Putamen (tissue), 1 donor: ENCODE results near the gene CELF4.

Source experiments
- DNase-seq: peaks from one replicate; pipeline ENCODE4 v3.0.0-alpha.2; 2016; ENCODE audit warnings: low spot score

Gene CELF4

DNA sequence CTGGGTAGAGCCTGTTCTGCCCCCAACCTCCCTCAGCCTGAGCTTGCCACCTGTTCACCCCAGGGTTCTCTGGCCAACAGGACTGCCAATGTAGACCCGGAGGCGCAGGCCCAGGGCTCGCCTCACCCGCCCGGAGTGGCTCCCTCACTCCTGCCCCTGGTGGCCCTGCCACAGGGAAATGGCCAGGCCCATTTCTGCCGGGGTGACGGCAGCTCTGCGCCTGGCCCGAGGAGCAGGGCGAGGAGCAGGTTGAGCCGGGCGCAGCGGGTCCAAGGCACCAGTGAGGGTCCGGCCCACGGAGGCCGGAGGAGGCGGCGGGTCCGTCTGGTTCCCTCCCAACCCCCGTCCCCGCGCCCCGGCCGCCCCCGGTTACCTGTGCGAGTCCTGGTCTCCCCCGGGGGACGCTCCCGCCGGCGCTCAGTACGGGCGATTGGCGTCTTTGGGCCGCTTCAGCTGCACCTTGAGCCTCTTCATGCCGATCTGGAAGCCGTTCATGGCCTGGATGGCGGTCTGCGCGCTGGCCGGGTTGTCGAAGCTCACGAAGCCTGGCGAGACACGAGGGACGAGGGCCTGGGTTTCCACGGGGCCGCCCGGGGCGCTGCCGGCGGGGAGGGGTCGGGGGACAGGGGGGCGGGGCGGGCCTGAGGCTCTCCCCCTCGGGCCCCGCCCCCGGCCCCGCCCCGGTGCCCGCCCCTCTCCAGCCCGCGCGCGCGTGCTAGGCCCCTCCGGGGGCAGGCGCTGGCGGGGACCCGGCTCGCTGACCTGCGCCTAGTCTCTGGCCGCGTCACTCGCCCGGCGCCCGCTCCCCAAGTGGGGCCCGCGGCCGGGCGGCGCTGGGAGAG is 312.0 kb downstream of the CELF4 start:
- no peak for DNase-seq

DNA sequence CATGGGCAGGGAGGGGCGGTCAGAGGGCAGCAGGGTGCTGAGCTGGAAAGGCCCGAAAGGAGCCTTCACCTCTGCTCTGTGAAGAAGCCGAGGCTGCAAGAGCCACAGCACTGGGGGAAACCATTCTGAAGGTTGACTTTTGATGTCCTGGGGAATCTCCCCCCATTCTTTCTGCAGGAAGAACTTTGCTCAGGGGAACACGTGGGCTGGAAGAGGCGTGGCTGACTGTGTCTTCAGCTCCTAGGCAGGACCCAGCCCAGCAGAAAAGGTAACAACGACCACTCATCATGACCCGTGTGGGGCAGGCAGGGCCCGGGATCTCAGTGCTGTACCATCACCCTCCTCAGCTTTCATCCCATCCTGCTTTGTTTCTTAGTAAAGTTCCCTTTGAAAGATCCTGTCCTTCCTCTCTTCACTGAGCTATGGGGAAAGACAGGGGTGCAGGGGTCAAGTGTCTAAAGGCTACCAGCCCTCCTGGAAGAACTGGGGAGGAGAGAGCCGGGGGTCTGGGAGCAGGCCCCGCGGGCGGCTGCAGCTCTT is 312.7 kb downstream of the CELF4 start:
- no peak for DNase-seq

- DNase-seq, result no peak
Measured at GRCh38 chr18:37252342-37252741, 313.3 kb downstream of the CELF4 start.

GRCh38 chr18:37251679-37252078 is 313.9 kb downstream of the CELF4 start:
- DNase-seq, result no peak

DNA sequence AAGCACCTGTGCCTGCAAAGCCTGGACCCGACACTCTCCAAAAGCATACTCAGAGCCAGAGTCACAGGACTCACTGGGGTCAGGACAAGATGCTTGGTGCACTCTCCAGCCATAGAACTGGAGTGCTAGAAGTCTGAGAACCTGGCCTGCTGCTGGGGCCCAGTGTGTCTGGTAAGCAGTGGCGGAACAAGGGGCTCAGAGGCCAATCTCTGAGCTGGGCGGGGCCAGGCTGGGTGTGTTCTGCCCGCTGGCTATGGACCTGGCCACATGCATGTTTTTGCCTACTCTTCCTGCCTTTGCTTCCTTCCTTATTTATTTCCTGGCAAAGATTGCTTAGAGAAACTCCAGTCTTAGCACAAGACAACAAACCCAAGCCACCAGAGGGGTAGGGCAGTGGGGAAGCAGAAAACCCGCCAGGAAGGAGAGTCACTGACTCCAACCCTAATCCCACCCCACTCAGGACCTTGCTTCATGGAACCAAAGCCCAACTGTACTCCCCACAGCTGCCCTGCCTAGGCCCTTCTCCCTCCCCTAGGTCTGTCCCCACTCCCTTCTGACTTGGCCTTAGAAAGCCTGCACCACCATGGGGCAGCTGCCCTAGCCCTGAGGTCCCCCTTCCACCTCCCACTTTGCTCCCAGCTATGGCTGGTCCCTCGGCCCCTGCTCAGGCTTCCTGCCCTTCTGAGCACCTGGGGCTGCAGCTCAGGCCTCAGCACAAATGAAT is 315.5 kb downstream of the CELF4 start:
- no peak for DNase-seq

DNA sequence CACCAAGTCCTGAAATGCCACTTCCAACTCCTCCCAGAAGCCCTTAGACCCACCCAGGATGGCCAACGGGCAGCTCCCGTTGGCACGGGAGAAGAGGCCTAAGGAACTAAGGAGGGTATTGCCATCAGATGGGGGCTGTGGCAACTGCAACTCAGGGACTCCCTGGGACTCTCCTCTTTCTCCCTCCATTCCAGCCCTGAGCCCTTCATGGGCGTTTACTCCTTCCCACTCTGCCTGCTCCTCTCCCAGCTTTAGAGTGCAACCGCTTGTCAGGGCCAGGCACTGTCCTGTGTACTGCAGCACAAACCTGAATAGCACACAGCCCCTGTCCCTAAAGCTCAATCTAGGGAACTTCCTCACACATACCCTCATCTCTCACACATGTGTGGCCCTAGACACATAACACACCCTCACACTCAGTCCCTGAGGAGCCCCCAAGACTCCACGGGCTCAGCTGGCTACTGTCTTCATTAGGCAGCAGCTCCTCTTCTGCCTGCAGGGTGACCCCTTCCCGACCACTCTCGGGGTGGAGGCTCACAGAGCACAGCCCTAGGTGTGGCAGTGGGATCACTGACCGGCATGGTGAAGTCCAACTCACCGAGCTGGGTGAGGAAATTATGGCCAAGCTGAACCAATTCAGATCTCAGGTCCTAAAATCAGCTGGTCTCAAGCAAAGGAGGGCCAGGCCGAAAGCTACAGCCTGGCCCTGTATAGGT is 316.3 kb downstream of the CELF4 start:
- no peak for DNase-seq

GRCh38 chr18:37248281-37248680 is 317.3 kb downstream of the CELF4 start:
- no peak for DNase-seq

DNA sequence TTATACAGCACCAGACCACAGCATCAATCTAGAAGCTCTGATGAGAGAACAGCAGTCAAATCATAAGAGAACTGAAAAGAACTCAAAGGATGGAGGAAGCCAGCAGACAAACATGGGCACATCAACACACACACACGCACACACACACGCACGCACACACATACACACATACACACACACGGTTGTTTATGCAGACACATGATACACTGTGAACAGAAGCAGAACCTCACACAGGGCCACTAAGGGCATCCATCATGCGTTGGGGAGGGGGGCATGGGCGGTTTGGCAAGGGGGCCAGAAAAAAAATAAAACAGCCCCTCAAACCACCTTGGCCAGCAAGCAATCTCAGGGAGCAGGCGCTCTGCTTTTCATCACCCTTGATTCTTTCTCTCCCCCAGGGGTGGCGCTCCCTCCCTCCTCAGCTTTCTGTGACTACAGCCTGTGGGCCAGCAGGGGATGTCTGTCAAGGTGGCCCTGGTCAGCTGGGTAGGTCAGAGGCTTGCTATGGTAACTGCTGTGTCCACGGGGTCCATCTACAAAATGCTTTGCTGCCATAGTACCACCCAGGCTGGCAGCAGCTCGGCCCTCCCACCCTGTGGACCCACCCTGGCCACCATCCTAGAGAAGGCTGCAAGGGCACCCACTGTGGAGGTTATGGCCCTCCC is 318.0 kb downstream of the CELF4 start:
- DNase-seq, result no peak

DNA sequence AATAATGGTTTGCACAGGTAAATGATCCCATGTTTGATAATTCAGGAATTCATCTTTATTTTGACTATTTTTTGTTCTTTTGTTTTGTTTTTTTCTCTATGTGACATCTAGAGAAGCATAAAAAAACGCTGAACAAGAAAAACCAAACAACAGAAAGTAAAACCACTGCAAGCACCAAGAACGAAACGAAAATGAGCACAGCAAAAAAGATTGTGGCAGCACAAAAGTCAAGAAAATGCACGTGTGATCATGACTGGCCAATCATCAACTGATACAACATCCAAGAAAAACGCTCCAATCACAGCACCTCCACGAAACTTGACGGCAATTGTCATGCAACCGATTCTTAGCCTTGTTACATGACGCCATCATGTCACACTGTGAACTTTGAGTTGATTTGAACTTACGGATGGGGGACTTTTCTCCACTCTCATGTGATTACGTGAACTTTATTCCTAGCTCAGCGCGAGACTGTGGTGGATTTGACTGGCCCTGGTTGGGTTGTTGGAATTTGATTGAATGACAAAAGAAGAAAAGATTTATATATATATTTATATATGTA is 318.7 kb downstream of the CELF4 start:
- no peak for DNase-seq

GRCh38 chr18:37244618-37245017 is 321.0 kb downstream of the CELF4 start:
- DNase-seq, result no peak

- no peak for DNase-seq
Measured at GRCh38 chr18:37243741-37244140, 321.9 kb downstream of the CELF4 start.

- DNase-seq, result no peak
Measured at GRCh38 chr18:37242826-37243560, 322.6 kb downstream of the CELF4 start.

DNA sequence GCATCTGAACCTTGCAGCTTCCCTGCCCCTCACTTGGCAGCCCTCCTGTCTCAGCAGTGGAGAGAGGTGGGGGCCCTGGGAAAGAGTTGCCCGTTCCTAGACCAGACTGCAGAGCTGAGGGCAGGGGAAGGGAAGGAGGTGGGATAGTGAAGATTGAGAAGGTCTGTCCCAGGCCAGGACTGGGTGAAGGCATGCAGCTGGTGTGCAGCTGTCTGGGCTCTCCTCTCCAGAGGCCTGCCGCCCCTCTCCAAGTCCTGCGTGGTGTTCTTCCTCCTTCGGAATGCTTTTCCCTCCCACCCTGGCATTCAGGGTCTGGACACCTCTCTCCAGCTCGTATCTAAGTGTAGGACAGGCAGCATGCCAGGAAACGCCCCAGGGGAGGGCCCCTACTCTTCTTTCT is 323.5 kb downstream of the CELF4 start:
- no peak for DNase-seq

- DNase-seq, result peak; percentile 73
Measured at GRCh38 chr18:37238282-37239108, 327.1 kb downstream of the CELF4 start.

DNA sequence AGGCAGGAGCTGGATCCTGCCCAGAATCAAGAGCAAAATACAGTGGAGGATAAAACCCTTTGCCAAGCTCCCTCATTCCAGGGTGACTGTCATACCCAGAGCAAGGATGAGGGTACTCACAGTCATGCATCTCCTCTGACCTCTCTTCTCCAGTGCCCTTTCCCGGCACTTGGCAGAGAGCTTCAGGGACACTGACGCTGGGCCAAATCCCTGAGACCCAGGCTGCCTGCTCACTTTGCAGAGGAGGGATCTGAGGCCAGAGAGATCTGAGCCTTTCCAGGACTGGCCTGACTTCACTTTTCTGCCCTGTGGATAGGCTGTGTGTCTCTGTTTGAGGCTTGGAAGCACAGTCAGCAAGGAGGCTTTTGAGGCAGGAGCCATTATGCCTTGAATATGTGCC is 330.0 kb downstream of the CELF4 start:
- DNase-seq, result no peak

DNA sequence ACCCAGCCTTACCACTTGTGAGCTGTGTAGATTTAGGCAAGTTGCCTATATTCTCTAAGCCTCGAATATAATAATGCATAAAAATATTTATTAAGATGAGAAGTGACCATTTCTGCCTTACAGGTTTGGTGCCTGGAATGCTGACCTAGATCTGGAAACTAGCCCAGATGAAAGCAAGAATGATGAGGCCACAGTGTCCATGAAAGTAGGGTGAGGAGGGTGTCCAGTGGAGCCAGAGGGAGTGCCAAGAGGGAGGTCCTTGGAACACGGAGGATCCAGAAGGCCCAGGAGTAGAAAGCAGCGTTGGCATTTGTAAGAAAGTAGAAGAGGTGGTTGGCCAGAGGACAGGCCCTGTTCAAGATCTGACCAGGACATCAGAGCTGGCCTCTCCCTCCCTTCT is 334.3 kb downstream of the CELF4 start:
- no peak for DNase-seq

DNA sequence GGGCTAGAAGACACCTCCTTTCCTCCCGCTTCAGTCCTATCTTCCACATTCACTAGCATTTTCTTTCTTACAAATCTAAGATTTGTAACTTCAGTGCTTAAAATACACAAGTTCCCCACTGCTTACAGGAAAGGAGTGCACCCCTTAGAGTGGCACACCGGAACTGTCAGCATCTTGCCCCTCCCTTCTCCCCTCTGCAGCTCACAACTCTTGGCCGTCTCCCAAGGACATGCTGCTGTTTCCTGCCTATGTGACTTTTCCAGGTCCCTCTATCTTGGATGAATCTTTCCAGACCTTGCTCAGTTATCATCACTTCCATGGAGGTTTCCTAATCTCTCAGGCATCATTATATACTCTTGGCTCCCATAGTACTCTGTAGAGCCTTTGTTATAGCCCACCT is 334.8 kb downstream of the CELF4 start:
- no peak for DNase-seq

GRCh38 chr18:37225279-37225678 is 340.3 kb downstream of the CELF4 start:
- no peak for DNase-seq

- DNase-seq, result no peak
Measured at GRCh38 chr18:37222999-37223378, 342.6 kb downstream of the CELF4 start.

DNA sequence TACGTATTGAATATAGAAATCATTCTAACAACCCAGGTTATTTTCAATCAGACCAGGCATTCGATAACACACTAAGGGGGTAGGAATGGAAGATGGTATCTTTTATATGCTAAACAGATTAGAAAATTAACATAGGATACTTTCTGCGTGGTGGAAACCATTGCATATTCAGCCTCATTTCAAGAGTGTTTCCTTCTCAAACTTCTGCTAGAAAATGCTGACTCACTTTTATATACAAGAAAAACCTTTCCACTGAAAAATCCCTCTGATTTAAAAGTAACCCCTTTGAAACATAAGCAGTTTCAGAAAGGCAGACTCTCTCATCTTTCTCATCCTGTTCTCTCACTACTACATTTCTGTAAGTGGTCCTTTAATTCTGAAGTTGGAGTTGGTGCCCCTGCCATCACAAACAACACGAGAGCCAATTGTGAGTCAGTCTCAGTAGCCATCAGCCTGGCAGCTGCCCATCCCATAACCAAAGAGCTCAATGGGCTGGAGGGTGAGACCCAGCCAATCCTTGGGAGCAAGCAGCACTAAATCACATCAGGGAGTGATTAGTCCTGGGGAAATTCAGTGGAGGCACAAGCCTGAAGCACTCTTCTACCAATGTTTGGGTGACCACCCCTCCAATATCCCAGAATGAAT is 343.1 kb downstream of the CELF4 start:
- no peak for DNase-seq
